ENCODE measurements around the gene DVL2.

DVL2 gene

GRCh38 chr17:7262192-7262934 is 28.0 kb upstream of the DVL2 start, which contains the start of gene CLDN7:
Gene CLDN7, minus strand, starts transcription at chr17:7262478. Its CDS starts 435 bp downstream, at chr17:7262043.
- ChIA-PET CTCF (no interaction called here), POLR2A (interaction anchor here (1.0 to 1.2 kb wide), 2 partner anchors 28 to 38 kb away, joined by 3 read pairs; partner anchors contain the start of gene DVL2)
- peak within 1 kb of the TSS; percentile 80 for H3K27ac ChIP-seq (ENCODE audit: extremely low read depth, low read depth, low read length)
- H3K9me3 ChIP-seq (ENCODE audit: control insufficient read depth, insufficient read depth, low read depth, low read length), result no peaks in the 10 kb centered on the region
- H3K4me1 ChIP-seq (ENCODE audit: control insufficient read depth, insufficient read depth, low read length), result peaks cover 18% of the 10 kb centered on the region
- H3K36me3 ChIP-seq (ENCODE audit: control insufficient read depth in 2 of 2, insufficient read depth in 1 of 2, low read length in 2 of 2), result peaks cover 8 to 32% of the 10 kb centered on the region in 2 experiments; a peak in 2 of 3 replicates
- H3K4me3 ChIP-seq (ENCODE audit: low read depth, low read length), result peak within 1 kb of the TSS; percentile 40
- TF ChIP-seq ZNF571 (tag by site-specific recombination; IDR thresholded peaks at IDR 0.05) (no peak), ZNF426 (tag by site-specific recombination; IDR thresholded peaks at IDR 0.05) (no peak), WT1 (tag by site-specific recombination; IDR thresholded peaks at IDR 0.05) (no peak), ZNF146 (tag by site-specific recombination; IDR thresholded peaks at IDR 0.05) (no peak), ZNF658 (tag by site-specific recombination; IDR thresholded peaks at IDR 0.05) (no peak), ZNF280D (tag by site-specific recombination; IDR thresholded peaks at IDR 0.05) (no peak), SALL2 (tag by site-specific recombination; IDR thresholded peaks at IDR 0.05; ENCODE audit: borderline replicate concordance) (no peak), ZNF510 (tag by site-specific recombination; IDR thresholded peaks at IDR 0.05; ENCODE audit: insufficient replicate concordance) (no peak), ZNF600 (tag by site-specific recombination; IDR thresholded peaks at IDR 0.05) (no peak), ZNF132 (tag by site-specific recombination; IDR thresholded peaks at IDR 0.05; ENCODE audit: borderline replicate concordance) (no peak), ZNF837 (tag by site-specific recombination; IDR thresholded peaks at IDR 0.05) (no peak), ZNF155 (tag by site-specific recombination; IDR thresholded peaks at IDR 0.05) (no peak), ZBTB20 (tag by site-specific recombination; IDR thresholded peaks at IDR 0.05) (no peak)
- TF ChIP-seq, protein P1, sequence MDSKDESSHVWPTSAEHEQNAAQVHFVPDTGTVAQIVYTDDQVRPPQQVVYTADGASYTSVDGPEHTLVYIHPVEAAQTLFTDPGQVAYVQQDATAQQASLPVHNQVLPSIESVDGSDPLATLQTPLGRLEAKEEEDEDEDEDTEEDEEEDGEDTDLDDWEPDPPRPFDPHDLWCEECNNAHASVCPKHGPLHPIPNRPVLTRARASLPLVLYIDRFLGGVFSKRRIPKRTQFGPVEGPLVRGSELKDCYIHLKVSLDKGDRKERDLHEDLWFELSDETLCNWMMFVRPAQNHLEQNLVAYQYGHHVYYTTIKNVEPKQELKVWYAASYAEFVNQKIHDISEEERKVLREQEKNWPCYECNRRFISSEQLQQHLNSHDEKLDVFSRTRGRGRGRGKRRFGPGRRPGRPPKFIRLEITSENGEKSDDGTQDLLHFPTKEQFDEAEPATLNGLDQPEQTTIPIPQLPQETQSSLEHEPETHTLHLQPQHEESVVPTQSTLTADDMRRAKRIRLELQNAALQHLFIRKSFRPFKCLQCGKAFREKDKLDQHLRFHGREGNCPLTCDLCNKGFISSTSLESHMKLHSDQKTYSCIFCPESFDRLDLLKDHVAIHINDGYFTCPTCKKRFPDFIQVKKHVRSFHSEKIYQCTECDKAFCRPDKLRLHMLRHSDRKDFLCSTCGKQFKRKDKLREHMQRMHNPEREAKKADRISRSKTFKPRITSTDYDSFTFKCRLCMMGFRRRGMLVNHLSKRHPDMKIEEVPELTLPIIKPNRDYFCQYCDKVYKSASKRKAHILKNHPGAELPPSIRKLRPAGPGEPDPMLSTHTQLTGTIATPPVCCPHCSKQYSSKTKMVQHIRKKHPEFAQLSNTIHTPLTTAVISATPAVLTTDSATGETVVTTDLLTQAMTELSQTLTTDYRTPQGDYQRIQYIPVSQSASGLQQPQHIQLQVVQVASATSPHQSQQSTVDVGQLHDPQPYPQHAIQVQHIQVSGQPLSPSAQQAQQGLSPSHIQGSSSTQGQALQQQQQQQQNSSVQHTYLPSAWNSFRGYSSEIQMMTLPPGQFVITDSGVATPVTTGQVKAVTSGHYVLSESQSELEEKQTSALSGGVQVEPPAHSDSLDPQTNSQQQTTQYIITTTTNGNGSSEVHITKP (tag by site-specific recombination; IDR thresholded peaks at IDR 0.05), result no peak
- TF ChIP-seq, protein P2, sequence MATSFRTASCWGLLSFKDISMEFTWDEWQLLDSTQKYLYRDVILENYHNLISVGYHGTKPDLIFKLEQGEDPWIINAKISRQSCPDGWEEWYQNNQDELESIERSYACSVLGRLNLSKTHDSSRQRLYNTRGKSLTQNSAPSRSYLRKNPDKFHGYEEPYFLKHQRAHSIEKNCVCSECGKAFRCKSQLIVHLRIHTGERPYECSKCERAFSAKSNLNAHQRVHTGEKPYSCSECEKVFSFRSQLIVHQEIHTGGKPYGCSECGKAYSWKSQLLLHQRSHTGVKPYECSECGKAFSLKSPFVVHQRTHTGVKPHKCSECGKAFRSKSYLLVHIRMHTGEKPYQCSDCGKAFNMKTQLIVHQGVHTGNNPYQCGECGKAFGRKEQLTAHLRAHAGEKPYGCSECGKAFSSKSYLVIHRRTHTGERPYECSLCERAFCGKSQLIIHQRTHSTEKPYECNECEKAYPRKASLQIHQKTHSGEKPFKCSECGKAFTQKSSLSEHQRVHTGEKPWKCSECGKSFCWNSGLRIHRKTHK (tag by site-specific recombination; IDR thresholded peaks at IDR 0.05), result no peak

All from HEK293 (cell line).